ENCODE data around the gene RAP1GAP2.

DNA sequence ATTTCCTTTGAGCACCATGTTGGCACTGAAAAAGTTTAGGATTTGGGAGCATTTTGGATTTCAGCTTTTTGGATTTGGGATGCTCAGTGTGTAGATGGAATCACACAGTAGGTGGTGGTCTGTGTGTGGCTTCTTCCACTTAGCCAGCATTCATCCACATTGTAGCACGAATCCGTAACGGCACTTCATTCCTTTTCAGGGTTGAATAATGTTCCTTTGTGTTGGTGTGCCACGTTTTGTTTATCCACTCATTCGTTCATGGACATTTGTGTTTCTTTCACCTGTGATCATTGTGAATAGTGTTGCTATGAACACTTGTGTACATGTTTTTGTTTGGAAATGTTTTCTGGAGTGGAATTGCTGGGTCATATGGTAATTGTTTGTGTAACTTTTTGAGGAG, 85.1 kb downstream of the RAP1GAP2 start:
- TF ChIP-seq, protein P1, sequence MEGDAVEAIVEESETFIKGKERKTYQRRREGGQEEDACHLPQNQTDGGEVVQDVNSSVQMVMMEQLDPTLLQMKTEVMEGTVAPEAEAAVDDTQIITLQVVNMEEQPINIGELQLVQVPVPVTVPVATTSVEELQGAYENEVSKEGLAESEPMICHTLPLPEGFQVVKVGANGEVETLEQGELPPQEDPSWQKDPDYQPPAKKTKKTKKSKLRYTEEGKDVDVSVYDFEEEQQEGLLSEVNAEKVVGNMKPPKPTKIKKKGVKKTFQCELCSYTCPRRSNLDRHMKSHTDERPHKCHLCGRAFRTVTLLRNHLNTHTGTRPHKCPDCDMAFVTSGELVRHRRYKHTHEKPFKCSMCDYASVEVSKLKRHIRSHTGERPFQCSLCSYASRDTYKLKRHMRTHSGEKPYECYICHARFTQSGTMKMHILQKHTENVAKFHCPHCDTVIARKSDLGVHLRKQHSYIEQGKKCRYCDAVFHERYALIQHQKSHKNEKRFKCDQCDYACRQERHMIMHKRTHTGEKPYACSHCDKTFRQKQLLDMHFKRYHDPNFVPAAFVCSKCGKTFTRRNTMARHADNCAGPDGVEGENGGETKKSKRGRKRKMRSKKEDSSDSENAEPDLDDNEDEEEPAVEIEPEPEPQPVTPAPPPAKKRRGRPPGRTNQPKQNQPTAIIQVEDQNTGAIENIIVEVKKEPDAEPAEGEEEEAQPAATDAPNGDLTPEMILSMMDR (IDR thresholded peaks at IDR 0.05), result no peak
- TF ChIP-seq POLR2A (IDR thresholded peaks at IDR 0.05), result no peak
